22Rv1 (cell line): ENCODE data around the gene CNOT4.

Experiments
- CTCF ChIP-seq: fragments of 450-650 bp; IDR thresholded peaks from 2 replicates; pipeline ENCODE4 v1.5.1; 2017; ENCODE audit warnings: mild to moderate bottlenecking
- ZFX ChIP-seq: fragments of 450-650 bp; IDR thresholded peaks from 2 replicates; pipeline ENCODE4 v1.6.1; 2017; ENCODE audit warnings: antibody characterized with exemption, borderline replicate concordance

DNA sequence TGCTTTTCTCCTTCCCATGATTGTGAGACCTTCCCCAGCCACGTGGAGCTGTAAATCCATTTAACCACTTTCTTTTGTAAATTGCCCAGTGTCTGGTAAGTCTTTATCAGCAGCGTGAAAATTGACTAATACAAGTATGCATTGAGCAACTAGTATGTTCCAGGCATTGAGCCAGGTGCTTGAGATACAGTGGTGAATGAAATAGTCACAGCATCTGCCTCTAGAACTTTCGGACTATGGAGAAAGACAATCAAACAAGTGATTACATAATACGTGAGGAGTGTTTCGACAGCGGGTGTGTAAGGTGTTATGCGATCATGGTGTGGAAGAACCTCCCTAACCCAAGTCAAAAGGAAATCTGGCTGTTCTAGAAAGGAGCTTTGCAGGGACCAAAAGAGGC, 26.2 kb upstream of the CNOT4 start:
- TF ChIP-seq CTCF = no peak
- no peak for TF ChIP-seq ZFX
